SK-N-SH treated with all-trans-retinoic acid at 6 μM for 48 hours (cell line): Measurements from ENCODE around the gene URB1.

Source experiments
- ATAC-seq: fragments of 200-7000 bp; cut with Tn5 transposase; 3 replicates; pipeline ENCODE4 v1.9.1; 2020; ENCODE audit warnings: mild to moderate bottlenecking, moderate library complexity
- ARNTL ChIP-seq: fragments of 450-650 bp; formaldehyde crosslinking; IDR thresholded peaks from 2 replicates; pipeline ENCODE4 v1.5.0; 2020; ENCODE audit warnings: low read depth, mild to moderate bottlenecking, moderate library complexity, borderline replicate concordance
- BACH2 ChIP-seq: fragments of 250-450 bp; sonication (Bioruptor Pico); IDR thresholded peaks from 2 replicates; pipeline ENCODE4 v1.9.0; 2021; ENCODE audit warnings: mild to moderate bottlenecking, borderline replicate concordance
- CSDC2 ChIP-seq: fragments of 250-450 bp; sonication (Bioruptor Pico); IDR thresholded peaks from 2 replicates; pipeline ENCODE4 v1.5.0; 2020; ENCODE audit warnings: mild to moderate bottlenecking, moderate library complexity
- ESRRG ChIP-seq: fragments of 250-450 bp; sonication (Bioruptor Pico); IDR thresholded peaks from 2 replicates; pipeline ENCODE4 v1.6.1; 2021; ENCODE audit warnings: mild to moderate bottlenecking
- GLIS3 ChIP-seq: fragments of 250-450 bp; sonication (Bioruptor Pico); IDR thresholded peaks from 2 replicates; pipeline ENCODE4 v1.5.0; 2020; ENCODE audit warnings: mild to moderate bottlenecking, moderate library complexity
- ISL1 ChIP-seq: fragments of 250-450 bp; sonication (Bioruptor Pico); IDR thresholded peaks from 2 replicates; pipeline ENCODE4 v2.1.2; 2022; ENCODE audit warnings: mild to moderate bottlenecking, moderate library complexity
- OSR1 ChIP-seq: fragments of 250-450 bp; sonication (Bioruptor Pico); IDR thresholded peaks from 2 replicates; pipeline ENCODE4 v1.8.0; 2022; ENCODE audit warnings: moderate library complexity, mild to moderate bottlenecking, inconsistent platforms
- PPARA ChIP-seq: fragments of 250-450 bp; sonication (Bioruptor Pico); IDR thresholded peaks from 2 replicates; pipeline ENCODE4 v1.5.0; 2020; ENCODE audit warnings: mild to moderate bottlenecking, borderline replicate concordance
- RARB ChIP-seq: fragments of 250-450 bp; sonication (Bioruptor Pico); IDR thresholded peaks from 2 replicates; pipeline ENCODE4 v1.8.0; 2021; ENCODE audit warnings: mild to moderate bottlenecking, moderate library complexity
- SNAI2 ChIP-seq: fragments of 250-450 bp; sonication (Bioruptor Pico); IDR thresholded peaks from 2 replicates; pipeline ENCODE4 v1.5.0; 2020; ENCODE audit warnings: mild to moderate bottlenecking, moderate library complexity
- TCF4 ChIP-seq: fragments of 250-450 bp; sonication (Bioruptor Pico); IDR thresholded peaks from 2 replicates; pipeline ENCODE4 v1.8.0; 2021; ENCODE audit warnings: mild to moderate bottlenecking, moderate library complexity, borderline replicate concordance
- TOX ChIP-seq: fragments of 250-450 bp; sonication (Bioruptor Pico); IDR thresholded peaks from 2 replicates; pipeline ENCODE4 v1.8.0; 2021; ENCODE audit warnings: mild to moderate bottlenecking, moderate library complexity, borderline replicate concordance
- ZC3H10 ChIP-seq: fragments of 250-450 bp; sonication (Bioruptor Pico); IDR thresholded peaks from 2 replicates; pipeline ENCODE4 v1.5.1; 2021; ENCODE audit warnings: mild to moderate bottlenecking, moderate library complexity
- ZFP3 ChIP-seq: fragments of 250-450 bp; sonication (Bioruptor Pico); IDR thresholded peaks from 2 replicates; pipeline ENCODE4 v1.5.0; 2020; ENCODE audit warnings: mild to moderate bottlenecking, moderate library complexity
- ZFP30 ChIP-seq: fragments of 450-650 bp; formaldehyde crosslinking; IDR thresholded peaks from 2 replicates; pipeline ENCODE4 v1.5.0; 2022; ENCODE audit warnings: mild to moderate bottlenecking, moderate library complexity
- ZNF565 ChIP-seq: fragments of 450-650 bp; formaldehyde crosslinking; conservative IDR thresholded peaks from 2 replicates; pipeline ENCODE4 v1.5.0; 2020; ENCODE audit warnings: low read depth, mild to moderate bottlenecking, moderate library complexity
- ZNF70 ChIP-seq: fragments of 450-650 bp; formaldehyde crosslinking; IDR thresholded peaks from 2 replicates; pipeline ENCODE4 v1.5.0; 2020; ENCODE audit warnings: mild to moderate bottlenecking, moderate library complexity
- TF ChIP-seq, protein P1 (sequence below): fragments of 250-450 bp; sonication (Bioruptor Pico); IDR thresholded peaks from 2 replicates; pipeline ENCODE4 v1.5.1; 2021; ENCODE audit warnings: mild to moderate bottlenecking, moderate library complexity
- TF ChIP-seq, protein P2 (sequence below): fragments of 250-450 bp; sonication (Bioruptor Pico); IDR thresholded peaks from 2 replicates; pipeline ENCODE4 v1.8.0; 2021; ENCODE audit warnings: low read depth, mild to moderate bottlenecking, moderate library complexity, borderline replicate concordance
- TF ChIP-seq, protein P3 (sequence below): fragments of 250-450 bp; sonication (Bioruptor Pico); IDR thresholded peaks from 2 replicates; pipeline ENCODE4 v1.5.1; 2020; ENCODE audit warnings: low read depth, mild to moderate bottlenecking, moderate library complexity
- TF ChIP-seq, protein P4 (sequence below): fragments of 250-450 bp; sonication (Bioruptor Pico); IDR thresholded peaks from 2 replicates; pipeline ENCODE4 v1.8.0; 2020; ENCODE audit warnings: mild to moderate bottlenecking, moderate library complexity, borderline replicate concordance

Gene URB1

DNA sequence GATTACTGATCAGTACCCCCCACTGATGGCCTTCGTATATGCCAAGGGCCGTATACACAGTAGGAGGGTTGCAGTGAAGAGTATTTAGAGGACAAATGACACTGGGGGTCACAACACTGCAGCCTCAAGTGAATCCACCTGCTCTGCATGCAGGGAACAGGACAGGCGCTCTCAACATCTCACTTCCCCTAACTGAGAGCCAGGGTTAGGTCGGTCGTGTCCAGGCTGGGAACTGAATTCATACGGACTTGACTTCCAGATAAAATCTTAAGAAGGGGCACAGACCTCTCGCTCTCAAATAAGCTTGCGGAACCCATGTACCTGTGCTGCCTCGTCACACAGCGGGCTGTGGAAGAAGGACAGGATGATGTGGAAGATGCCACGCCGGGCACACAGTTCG, 71.3 kb downstream of the URB1 start:
- TF ChIP-seq ZNF70 (CRISPR knock-in tag) (no peak), BACH2 (no peak), CSDC2 (no peak), ISL1 (CRISPR knock-in tag) (no peak), OSR1 (no peak), ZFP30 (CRISPR knock-in tag) (no peak), ZFP3 (no peak)
- TF ChIP-seq, protein P1, sequence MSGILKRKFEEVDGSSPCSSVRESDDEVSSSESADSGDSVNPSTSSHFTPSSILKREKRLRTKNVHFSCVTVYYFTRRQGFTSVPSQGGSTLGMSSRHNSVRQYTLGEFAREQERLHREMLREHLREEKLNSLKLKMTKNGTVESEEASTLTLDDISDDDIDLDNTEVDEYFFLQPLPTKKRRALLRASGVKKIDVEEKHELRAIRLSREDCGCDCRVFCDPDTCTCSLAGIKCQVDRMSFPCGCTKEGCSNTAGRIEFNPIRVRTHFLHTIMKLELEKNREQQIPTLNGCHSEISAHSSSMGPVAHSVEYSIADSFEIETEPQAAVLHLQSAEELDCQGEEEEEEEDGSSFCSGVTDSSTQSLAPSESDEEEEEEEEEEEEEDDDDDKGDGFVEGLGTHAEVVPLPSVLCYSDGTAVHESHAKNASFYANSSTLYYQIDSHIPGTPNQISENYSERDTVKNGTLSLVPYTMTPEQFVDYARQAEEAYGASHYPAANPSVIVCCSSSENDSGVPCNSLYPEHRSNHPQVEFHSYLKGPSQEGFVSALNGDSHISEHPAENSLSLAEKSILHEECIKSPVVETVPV (CRISPR knock-in tag) = no peak
- TF ChIP-seq, protein P2, sequence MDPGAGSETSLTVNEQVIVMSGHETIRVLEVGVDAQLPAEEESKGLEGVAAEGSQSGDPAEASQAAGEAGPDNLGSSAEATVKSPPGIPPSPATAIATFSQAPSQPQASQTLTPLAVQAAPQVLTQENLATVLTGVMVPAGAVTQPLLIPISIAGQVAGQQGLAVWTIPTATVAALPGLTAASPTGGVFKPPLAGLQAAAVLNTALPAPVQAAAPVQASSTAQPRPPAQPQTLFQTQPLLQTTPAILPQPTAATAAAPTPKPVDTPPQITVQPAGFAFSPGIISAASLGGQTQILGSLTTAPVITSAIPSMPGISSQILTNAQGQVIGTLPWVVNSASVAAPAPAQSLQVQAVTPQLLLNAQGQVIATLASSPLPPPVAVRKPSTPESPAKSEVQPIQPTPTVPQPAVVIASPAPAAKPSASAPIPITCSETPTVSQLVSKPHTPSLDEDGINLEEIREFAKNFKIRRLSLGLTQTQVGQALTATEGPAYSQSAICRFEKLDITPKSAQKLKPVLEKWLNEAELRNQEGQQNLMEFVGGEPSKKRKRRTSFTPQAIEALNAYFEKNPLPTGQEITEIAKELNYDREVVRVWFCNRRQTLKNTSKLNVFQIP = no peak
- ATAC-seq = no peak

DNA sequence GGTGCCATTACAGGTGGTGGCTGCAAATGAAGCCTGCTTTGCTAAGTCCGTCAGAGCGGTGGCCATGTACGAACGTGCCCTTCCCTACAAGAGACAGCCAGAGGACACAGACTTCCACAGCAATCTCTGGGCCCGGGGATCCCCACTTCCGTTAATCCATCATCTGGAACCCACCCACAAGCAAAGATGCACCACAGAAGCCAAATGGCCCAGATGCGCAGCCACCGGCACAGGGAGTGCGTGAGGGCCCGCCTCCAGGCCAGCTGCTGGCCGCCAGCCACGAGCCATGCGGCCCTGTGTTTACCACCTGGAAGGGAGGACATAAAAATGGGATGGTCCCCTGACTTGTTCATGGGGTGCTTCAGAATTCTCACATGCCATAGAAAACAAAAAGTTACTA, 72.1 kb downstream of the URB1 start:
- TF ChIP-seq TCF4 (no peak), BACH2 (no peak), GLIS3 (CRISPR knock-in tag) (no peak), ZFP3 (no peak), ZNF70 (CRISPR knock-in tag) (no peak)
- TF ChIP-seq, protein P3, sequence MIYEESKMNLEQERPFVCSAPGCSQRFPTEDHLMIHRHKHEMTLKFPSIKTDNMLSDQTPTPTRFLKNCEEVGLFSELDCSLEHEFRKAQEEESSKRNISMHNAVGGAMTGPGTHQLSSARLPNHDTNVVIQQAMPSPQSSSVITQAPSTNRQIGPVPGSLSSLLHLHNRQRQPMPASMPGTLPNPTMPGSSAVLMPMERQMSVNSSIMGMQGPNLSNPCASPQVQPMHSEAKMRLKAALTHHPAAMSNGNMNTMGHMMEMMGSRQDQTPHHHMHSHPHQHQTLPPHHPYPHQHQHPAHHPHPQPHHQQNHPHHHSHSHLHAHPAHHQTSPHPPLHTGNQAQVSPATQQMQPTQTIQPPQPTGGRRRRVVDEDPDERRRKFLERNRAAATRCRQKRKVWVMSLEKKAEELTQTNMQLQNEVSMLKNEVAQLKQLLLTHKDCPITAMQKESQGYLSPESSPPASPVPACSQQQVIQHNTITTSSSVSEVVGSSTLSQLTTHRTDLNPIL (CRISPR knock-in tag) = no peak
- TF ChIP-seq, protein P4, sequence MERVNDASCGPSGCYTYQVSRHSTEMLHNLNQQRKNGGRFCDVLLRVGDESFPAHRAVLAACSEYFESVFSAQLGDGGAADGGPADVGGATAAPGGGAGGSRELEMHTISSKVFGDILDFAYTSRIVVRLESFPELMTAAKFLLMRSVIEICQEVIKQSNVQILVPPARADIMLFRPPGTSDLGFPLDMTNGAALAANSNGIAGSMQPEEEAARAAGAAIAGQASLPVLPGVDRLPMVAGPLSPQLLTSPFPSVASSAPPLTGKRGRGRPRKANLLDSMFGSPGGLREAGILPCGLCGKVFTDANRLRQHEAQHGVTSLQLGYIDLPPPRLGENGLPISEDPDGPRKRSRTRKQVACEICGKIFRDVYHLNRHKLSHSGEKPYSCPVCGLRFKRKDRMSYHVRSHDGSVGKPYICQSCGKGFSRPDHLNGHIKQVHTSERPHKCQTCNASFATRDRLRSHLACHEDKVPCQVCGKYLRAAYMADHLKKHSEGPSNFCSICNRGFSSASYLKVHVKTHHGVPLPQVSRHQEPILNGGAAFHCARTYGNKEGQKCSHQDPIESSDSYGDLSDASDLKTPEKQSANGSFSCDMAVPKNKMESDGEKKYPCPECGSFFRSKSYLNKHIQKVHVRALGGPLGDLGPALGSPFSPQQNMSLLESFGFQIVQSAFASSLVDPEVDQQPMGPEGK (CRISPR knock-in tag) = no peak
- ATAC-seq = no peak

DNA sequence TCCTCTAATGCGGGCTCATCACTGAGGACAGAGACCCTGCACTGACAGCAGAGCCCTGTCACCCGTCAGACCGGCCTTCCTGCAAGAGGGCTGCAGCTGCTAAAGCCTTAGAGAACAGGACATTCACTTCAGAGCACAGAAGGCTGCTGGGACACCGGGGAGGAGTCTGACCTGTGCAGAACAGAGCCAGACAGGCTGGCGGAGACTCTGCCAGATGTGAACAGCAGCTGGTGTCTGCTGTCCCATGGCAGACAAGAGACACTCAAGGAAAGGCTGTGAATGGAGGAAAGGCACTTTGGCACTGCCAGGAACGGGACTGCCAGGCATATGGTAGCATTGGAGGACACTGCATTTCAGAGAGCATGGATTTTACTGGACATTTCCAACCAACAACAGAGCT, 72.8 kb downstream of the URB1 start:
- TF ChIP-seq ZFP30 (CRISPR knock-in tag) (no peak), TOX (CRISPR knock-in tag) (no peak), ZC3H10 (CRISPR knock-in tag) (no peak), SNAI2 (CRISPR knock-in tag) (no peak), TCF4 (no peak), RARB (CRISPR knock-in tag) (no peak), PPARA (CRISPR knock-in tag) (no peak), BACH2 (no peak), ESRRG (CRISPR knock-in tag) (no peak), ZNF565 (CRISPR knock-in tag) (no peak), ZNF70 (CRISPR knock-in tag) (no peak), ZFP3 (no peak), OSR1 (no peak), CSDC2 (no peak), ARNTL (CRISPR knock-in tag) (no peak)
- TF ChIP-seq, protein P4 (CRISPR knock-in tag) = no peak
- TF ChIP-seq, protein P3 (CRISPR knock-in tag) = no peak
- TF ChIP-seq, protein P1 (CRISPR knock-in tag) = no peak
- no peak for ATAC-seq
